Measurements from ENCODE around the gene FUT4.

DNA sequence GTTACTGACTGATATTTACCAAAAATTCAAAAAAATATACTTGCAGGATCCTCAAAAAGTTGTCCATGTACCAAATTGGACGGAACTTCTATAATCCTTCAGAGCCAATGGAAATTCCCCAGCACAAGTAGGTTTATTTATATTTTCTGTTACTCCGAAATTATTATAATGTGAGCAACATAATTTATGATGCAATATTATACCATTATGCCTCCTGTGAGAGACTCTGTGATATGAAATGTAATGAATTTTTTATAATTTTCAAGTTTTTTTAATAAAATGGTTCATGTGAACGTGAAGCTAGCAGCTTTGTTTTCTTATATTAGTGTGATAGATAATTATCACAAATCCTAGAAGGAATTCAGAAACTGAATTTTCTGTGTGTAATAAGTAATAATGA is 41.7 kb downstream of the FUT4 start:
- TF ChIP-seq SUZ12 (IDR thresholded peaks at IDR 0.05; ENCODE audit: extremely low read depth, insufficient read depth, insufficient read length) (no peak), ZNF274 (IDR thresholded peaks at IDR 0.05; ENCODE audit: low read depth, low read length) (no peak)
